ENCODE measurements around the gene TMEM151A. TPM values are rescaled to one million over a fixed set of nuclear protein-coding genes. Genes with fewer than 3 reads are reported as not detected.

TMEM151A gene
- total and polyA plus RNA-seq, 2 of the 4 experiments (the other 2 are of a cell fraction) = 0.03 TPM; not detected in 1

GRCh38 chr11:66271816-66272215 is 19.9 kb upstream of the TMEM151A start:
- dilution Hi-C loops (cut with HindIII; ENCODE audit: low sequenced_read_pairs, unreplicated experiment) = no loop called here
- H2BK15ac ChIP-seq (ENCODE audit: low read depth, low read length) = no peak overlapping the region
- H3K4me1 ChIP-seq (ENCODE audit: control insufficient read depth, insufficient read depth, low read length) = peaks cover 1% of the 10 kb centered on the region; the same call in 1 of the 2 replicates
- peaks cover 10 to 46% of the 10 kb centered on the region in 2 experiments for H3K79me1 ChIP-seq (ENCODE audit: low read depth in 1 of 2, low read length in 2 of 2)
- no peak overlapping the region for H3K4me3 ChIP-seq (ENCODE audit: insufficient read depth, low read depth, low read length)
- H3K9me3 ChIP-seq (ENCODE audit: control insufficient read depth, insufficient read depth, low read length) = no peaks in the 10 kb centered on the region
- no peak overlapping the region for H3K27ac ChIP-seq (ENCODE audit: insufficient read depth, low read length)
- H4K20me1 ChIP-seq (ENCODE audit: insufficient read depth, low read length) = peaks cover 42% of the 10 kb centered on the region; the same call in 1 of the 2 replicates
- no peak overlapping the region for H4K91ac ChIP-seq (ENCODE audit: insufficient read depth, low read depth, low read length)
- TF ChIP-seq FOS (IDR thresholded peaks at IDR 0.05; ENCODE audit: low read depth, low read length) = no peak
- no peak for TF ChIP-seq BHLHE40 (IDR thresholded peaks at IDR 0.05; ENCODE audit: low read depth, low read length)
- no peak for TF ChIP-seq POLR2A (IDR thresholded peaks at IDR 0.05; ENCODE audit: low read depth, low read length)
- TF ChIP-seq MAZ (IDR thresholded peaks at IDR 0.05; ENCODE audit: borderline replicate concordance, low read depth, low read length) = no peak
- TF ChIP-seq RFX5 (IDR thresholded peaks at IDR 0.05; ENCODE audit: low read depth, low read length) = no peak
- H2BK20ac ChIP-seq (ENCODE audit: low read depth, low read length) = no peak overlapping the region
- ATAC-seq (ENCODE audit: low read depth) (no peak), DNase-seq (no peak)
- H3K27me3 ChIP-seq (ENCODE audit: control insufficient read depth, insufficient read depth, low read length) = no peaks in the 10 kb centered on the region
- peaks cover 2% of the 10 kb centered on the region; the same call in 1 of the 2 replicates for H3K9me1 ChIP-seq (ENCODE audit: insufficient read depth, low read length)
- H3K18ac ChIP-seq (ENCODE audit: low read depth, low read length) = no peak overlapping the region
- no peak overlapping the region for H3K9ac ChIP-seq (ENCODE audit: low read depth, low read length)
- WGBS, 2 experiments (ENCODE audit: extremely low coverage in 2 of 2, insufficient read length in 1 of 2) = 80% methylated on average over 1 of the region's 7 CpGs; no CpG with 5 or more reads in 1 of the 2 experiments
- in situ Hi-C loops (cut with MboI; ENCODE audit: low sequenced_read_pairs) = no loop called here
- no peak overlapping the region for H4K5ac ChIP-seq (ENCODE audit: low read depth, low read length)
- intact Hi-C loops (cut with micrococcal nuclease) = no loop called here
- ChIA-PET POLR2A (ENCODE audit: unreplicated experiment) (interaction anchor here (0.6 kb wide), 1 partner anchor 8 kb away, joined by 6 read pairs; no protein-coding TSS in a partner anchor), CTCF (interaction anchor here (0.7 to 1.3 kb wide), 2 partner anchors 11 to 55 kb away, joined by 3 to 4 read pairs; no protein-coding TSS in a partner anchor)
- H3K36me3 ChIP-seq (ENCODE audit: control insufficient read depth, insufficient read depth, low read length) = peaks cover 50% of the 10 kb centered on the region
- no peak overlapping the region for H2AK5ac ChIP-seq (ENCODE audit: low read depth, low read length)
- no peak overlapping the region for H3K23ac ChIP-seq (ENCODE audit: low read depth, low read length)
- H3K4me2 ChIP-seq (ENCODE audit: low read depth, low read length) = no peak overlapping the region
- H4K8ac ChIP-seq (ENCODE audit: low read depth in 2 of 2, low read length in 2 of 2) = no peak overlapping the region
- no peak overlapping the region for H2AFZ ChIP-seq (replicated peaks; ENCODE audit: low read length, poor library complexity)
- BruUV-seq (replicated peaks) = no TSS peak
- H2BK120ac ChIP-seq (ENCODE audit: low read depth, low read length) = no peak overlapping the region
- H3K56ac ChIP-seq (ENCODE audit: extremely low read depth, insufficient read depth, low read length) = no peak overlapping the region
- no peak overlapping the region for H2BK5ac ChIP-seq (ENCODE audit: low read depth, low read length, poor library complexity, severe bottlenecking)
- H3K4ac ChIP-seq (ENCODE audit: low read depth, low read length) = no peak overlapping the region
- H2AK9ac ChIP-seq (replicated peaks; ENCODE audit: low read depth, low read length, poor library complexity) = no peak overlapping the region
- no peak overlapping the region for H3K14ac ChIP-seq (replicated peaks; ENCODE audit: low read depth, low read length)

All from IMR-90 (cell line).